Thyroid gland (tissue), 4 donors: ENCODE measurements around the gene HCN3. TPM values are rescaled to one million over a fixed set of nuclear protein-coding genes. Genes with fewer than 3 reads are reported as not detected.

Source experiments
- DNase-seq, 2 donors: peaks; one replicate each; pipeline ENCODE4 v3.0.0-alpha.2; 2019
- H3K27ac ChIP-seq, 3 donors: fragments of 200-600 bp; sonication (generic); 1 replicate in 2 of 3; 2 replicates in 1 of 3; pipeline ENCODE4 v1.5.1; 2016 to 2019; ENCODE audit warnings: mild to moderate bottlenecking in 1 of 3, moderate library complexity in 1 of 3
- H3K27me3 ChIP-seq: fragments of 200-600 bp; sonication (generic); one replicate; pipeline ENCODE4 v1.5.1; 2019
- H3K36me3 ChIP-seq, 2 donors: fragments of 200-600 bp; sonication (generic); one replicate each; pipeline ENCODE4 v1.5.1; 2016 to 2019
- H3K4me1 ChIP-seq, 2 donors: fragments of 200-600 bp; sonication (generic); one replicate each; pipeline ENCODE4 v1.5.1; 2017 to 2019
- H3K4me3 ChIP-seq, 3 donors: fragments of 200-600 bp; sonication (generic); replicated peaks in 1 of 3; 1 replicate in 2 of 3; 2 replicates in 1 of 3; pipeline ENCODE4 v1.5.1; 2016; ENCODE audit warnings: mild to moderate bottlenecking in 1 of 3
- H3K9me3 ChIP-seq: fragments of 200-600 bp; sonication (generic); one replicate; pipeline ENCODE4 v1.5.1; 2017
- CTCF ChIP-seq, 6 experiments: fragments of 200-600 bp in 3 of 6; fragments of 450-650 bp in 3 of 6; sonication (generic) in 3 of 6; IDR thresholded peaks; one replicate each; pipeline ENCODE4 v1.5.1; 2016 to 2019; ENCODE audit warnings: antibody characterized with exemption in 6 of 6, mild to moderate bottlenecking in 2 of 6, inconsistent platforms in 1 of 6, moderate library complexity in 1 of 6
- POLR2A ChIP-seq, 2 donors: fragments of 450-650 bp; IDR thresholded peaks; one replicate each; pipeline ENCODE4 v1.6.1; 2017; ENCODE audit warnings: antibody characterized with exemption in 2 of 2, mild to moderate bottlenecking in 2 of 2, moderate library complexity in 1 of 2
- WGBS, 2 donors: methylation state at CpG; one replicate each; pipeline ENCODE4 v1.1.5; 2017; 5-methylcytosine and 5-hydroxymethylcytosine counted together
- intact Hi-C: fragments of 100-400 bp; cut with DNase I; formaldehyde crosslinking; loops from one replicate; pipeline ENCODE4 v1.15.1; 2023
- total RNA-seq, 4 donors: library from RNA; depleted of rRNA; stranded (reverse); fragments of >200 nt; gene quantifications; one replicate each; pipeline ENCODE4 v1.2.3, GENCODE V29; 2016

HCN3 gene
- total RNA-seq, 4 donors from 2014 or later, result 1.5 to 2.9 (median 2.2) TPM

- H3K4me1 ChIP-seq, result peaks cover 22 to 23% of the 10 kb centered on the region in 2 donors
- H3K27ac ChIP-seq, result no peak overlapping the region
- no peak for DNase-seq
- no peaks in the 10 kb centered on the region for H3K27me3 ChIP-seq
- no peaks in the 10 kb centered on the region for H3K9me3 ChIP-seq
- intact Hi-C loops, result no loop called here
- no peaks in the 10 kb centered on the region for H3K36me3 ChIP-seq
- WGBS, 2 donors, result 96% methylated on average over 9 of the region's 9 CpGs
- TF ChIP-seq POLR2A (IDR thresholded peaks at IDR 0.05) (no peak), CTCF (IDR thresholded peaks at IDR 0.05) (no peak)
- no peak overlapping the region for H3K4me3 ChIP-seq
These were observed 40.8 kb downstream of the HCN3 start for GRCh38 chr1:155318082-155318481.

- Histone ChIP-seq H3K4me3 (no peak overlapping the region), H3K9me3 (no peaks in the 10 kb centered on the region), H3K27ac (no peak overlapping the region), H3K4me1 (peaks cover 22 to 23% of the 10 kb centered on the region in 2 donors), H3K27me3 (no peaks in the 10 kb centered on the region), H3K36me3 (no peaks in the 10 kb centered on the region)
- TF ChIP-seq POLR2A (IDR thresholded peaks at IDR 0.05), result no peak
- TF ChIP-seq CTCF (IDR thresholded peaks at IDR 0.05), result no peak
- DNase-seq, result no peak
- WGBS, 2 donors, result 80 to 83% methylated on average over 5 of the region's 5 CpGs
- intact Hi-C loops, result no loop called here
These were observed 42.3 kb downstream of the HCN3 start for GRCh38 chr1:155319536-155319935.

DNA sequence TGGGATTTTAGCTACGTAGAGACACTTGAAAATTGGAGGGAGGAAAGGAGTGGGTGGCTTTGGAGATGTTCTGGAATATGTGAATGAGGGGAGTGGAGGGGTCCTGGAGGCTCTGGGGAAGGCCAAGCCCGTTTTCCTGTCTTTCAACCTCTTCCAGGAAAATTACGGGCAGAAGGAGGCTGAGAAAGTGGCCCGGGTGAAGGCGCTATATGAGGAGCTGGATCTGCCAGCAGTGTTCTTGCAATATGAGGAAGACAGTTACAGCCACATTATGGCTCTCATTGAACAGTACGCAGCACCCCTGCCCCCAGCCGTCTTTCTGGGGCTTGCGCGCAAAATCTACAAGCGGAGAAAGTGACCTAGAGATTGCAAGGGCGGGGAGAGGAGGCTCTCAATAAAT, 43.0 kb downstream of the HCN3 start:
- TF ChIP-seq POLR2A (IDR thresholded peaks at IDR 0.05) (no peak), CTCF (IDR thresholded peaks at IDR 0.05) (no peak)
- no peak for DNase-seq
- Histone ChIP-seq H3K4me1 (peaks cover 23 to 25% of the 10 kb centered on the region in 2 donors), H3K36me3 (no peaks in the 10 kb centered on the region), H3K27ac (peak overlapping the region in 1 of 3 donors; percentile 92), H3K27me3 (no peaks in the 10 kb centered on the region), H3K9me3 (no peaks in the 10 kb centered on the region), H3K4me3 (peak overlapping the region in 1 of 3 donors; percentile 34)
- WGBS, 2 donors, result 39 to 55% methylated on average over 10 to 11 of the region's 11 CpGs
- intact Hi-C loops, result loop anchor here (5.0 kb wide), 2 partner anchors 43 to 63 kb away; partner anchors contain the start of genes ENTREP3 and HCN3

DNA sequence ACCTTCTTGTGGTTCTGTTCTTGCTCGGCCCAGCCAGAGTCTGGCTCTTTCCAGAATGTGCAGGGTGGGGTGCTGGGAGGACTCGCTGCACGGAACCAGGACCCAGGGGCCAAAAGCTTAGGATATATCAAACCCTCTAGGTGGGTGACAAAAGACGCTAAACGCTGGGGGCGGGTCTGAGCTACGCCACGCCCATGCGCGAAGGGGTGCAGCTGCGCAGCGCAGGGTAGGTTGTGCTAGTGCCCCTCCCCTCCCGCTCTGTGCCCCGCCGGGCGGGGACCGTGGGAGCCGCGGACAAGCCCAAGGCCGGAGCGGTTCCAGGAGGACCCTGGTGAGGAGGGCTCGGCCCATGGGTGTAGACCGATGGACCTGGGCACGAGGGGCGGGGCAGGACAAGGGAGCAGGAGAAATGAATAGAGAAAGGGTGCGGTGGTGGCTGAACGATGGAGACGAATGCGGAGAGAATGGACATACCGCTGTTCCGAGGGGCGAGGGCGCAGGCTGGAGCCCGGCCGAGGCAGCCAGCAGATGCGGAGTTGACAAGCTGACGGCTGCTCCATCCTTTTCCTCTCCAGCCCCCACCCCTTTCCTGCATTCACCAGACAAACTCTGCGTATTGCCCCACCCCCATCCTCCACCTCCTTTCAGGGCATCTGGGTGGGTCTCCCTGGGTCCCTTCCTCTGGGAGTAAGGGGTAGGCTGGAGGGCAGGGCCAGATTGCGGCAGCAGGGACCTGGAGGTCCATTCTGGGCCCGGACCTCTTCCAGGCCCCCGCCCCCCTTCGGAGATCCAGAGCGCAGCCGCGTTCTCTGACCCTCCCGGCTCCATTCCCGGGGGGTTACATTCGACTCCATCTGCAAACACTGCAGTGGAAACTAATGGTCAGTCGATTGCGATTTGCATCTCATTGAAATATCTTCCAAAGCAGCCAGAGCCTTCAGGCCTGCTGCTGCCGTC, 43.7 kb downstream of the HCN3 start, which contains the start of gene RUSC1:
RUSC1 (plus strand) TSS at position 234 of the 957 bp plus-strand sequence. CDS start 880 bp downstream, outside the sequence.
- intact Hi-C loops, result loop anchor here (5.0 kb wide), 2 partner anchors 44 to 64 kb away; partner anchors contain the start of genes ENTREP3 and HCN3
- Histone ChIP-seq H3K9me3 (no peaks in the 10 kb centered on the region), H3K27ac (peak within 1 kb of the TSS in 2 of 3 donors; percentile 76 to 92), H3K4me3 (peak within 1 kb of the TSS in 1 of 3 donors; percentile 34), H3K27me3 (no peaks in the 10 kb centered on the region), H3K36me3 (no peaks in the 10 kb centered on the region), H3K4me1 (peaks cover 30 to 32% of the 10 kb centered on the region in 2 donors)
- WGBS, 2 donors, result 18 to 21% methylated on average over 35 to 50 of the region's 51 CpGs
- DNase-seq, result peak; percentile 67 to 72
- no peak for TF ChIP-seq POLR2A (IDR thresholded peaks at IDR 0.05)
- no peak for TF ChIP-seq CTCF (IDR thresholded peaks at IDR 0.05)
